Measurements from ENCODE around the gene OVAAL.

DNA sequence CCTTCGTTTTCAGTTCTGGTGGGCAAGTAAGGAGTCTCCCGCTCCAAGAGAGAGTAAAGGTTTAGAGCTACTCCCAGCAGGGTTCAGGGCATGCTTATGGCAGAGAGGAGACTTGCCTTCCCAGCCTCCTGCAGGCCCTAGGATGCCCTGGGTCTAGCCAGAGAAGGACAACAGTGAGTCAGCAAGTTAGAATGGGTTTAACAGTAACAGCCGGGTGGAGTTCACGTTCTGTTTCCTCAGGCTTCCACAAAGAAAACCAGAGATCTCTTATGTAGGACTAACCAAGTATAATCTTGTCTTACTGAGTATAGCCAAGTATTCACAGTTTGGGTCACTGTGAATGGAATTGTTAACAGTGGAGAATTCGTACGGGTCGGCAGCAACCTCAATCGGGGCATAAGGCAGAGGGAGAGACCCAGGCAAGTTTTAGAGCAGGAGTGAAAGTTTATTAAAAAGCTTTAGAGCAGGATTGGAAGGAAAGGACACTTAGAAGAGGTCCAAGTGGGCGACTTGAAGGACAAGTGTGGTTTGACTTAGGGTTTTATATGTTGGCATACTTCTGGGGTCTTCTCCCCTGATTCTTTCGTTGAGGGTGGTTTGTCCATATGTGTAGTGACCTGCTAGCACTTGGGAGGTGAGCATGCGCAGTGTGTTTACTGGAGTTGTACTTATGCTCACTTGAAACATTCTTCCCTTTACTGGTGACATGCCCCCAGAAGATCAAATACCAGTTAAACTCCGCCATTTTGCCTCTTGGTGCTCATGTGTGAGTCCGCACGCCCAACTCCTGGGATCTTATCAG, 4.5 kb downstream of the OVAAL start:
- TF ChIP-seq, protein P1, sequence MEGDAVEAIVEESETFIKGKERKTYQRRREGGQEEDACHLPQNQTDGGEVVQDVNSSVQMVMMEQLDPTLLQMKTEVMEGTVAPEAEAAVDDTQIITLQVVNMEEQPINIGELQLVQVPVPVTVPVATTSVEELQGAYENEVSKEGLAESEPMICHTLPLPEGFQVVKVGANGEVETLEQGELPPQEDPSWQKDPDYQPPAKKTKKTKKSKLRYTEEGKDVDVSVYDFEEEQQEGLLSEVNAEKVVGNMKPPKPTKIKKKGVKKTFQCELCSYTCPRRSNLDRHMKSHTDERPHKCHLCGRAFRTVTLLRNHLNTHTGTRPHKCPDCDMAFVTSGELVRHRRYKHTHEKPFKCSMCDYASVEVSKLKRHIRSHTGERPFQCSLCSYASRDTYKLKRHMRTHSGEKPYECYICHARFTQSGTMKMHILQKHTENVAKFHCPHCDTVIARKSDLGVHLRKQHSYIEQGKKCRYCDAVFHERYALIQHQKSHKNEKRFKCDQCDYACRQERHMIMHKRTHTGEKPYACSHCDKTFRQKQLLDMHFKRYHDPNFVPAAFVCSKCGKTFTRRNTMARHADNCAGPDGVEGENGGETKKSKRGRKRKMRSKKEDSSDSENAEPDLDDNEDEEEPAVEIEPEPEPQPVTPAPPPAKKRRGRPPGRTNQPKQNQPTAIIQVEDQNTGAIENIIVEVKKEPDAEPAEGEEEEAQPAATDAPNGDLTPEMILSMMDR (IDR thresholded peaks at IDR 0.05; ENCODE audit: insufficient read depth, low read length, poor library complexity, severe bottlenecking): no peak
- TF ChIP-seq EZH2phosphoT487 (conservative IDR thresholded peaks at IDR 0.05; ENCODE audit: low read length): no peak

All from SU-DHL-6 (cell line).